ENCODE measurements around the gene LONRF2. TPM values are rescaled to one million over a fixed set of nuclear protein-coding genes. Genes with fewer than 3 reads are reported as not detected.
"Not testable (repeated sequence)": the region's sequence is repeated elsewhere in the genome, so short reads cannot be mapped to it uniquely, and the experiment has no call there.

Gene LONRF2
- total RNA-seq, 1 experiment from 2014 or later, result 1.1 TPM

DNA sequence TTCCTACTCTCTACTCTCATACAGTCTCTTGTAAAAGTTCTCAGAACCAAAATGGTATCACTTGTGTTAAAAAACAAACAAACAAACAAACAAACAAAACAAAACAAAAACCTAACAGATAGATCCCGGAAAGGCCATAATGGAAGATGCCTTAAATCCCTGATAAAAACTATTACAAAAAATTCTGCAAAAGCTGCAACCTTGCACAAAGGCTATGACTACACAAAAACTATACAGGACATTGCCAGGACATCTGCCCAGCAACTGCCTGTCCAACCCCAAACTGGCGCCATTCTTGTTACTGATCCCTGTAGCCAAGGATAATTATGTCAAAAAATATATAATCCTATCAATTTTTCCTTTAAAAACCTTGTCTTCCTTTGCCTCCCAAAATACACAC lies 36.3 kb upstream of the LONRF2 start:
- no peak overlapping the region for H3K9ac ChIP-seq (ENCODE audit: low read length)
- no TSS peak for BruUV-seq (replicated peaks)
- POLR2A ChIA-PET (ENCODE audit: unreplicated experiment), result no interaction called here
- H3K9me3 ChIP-seq (ENCODE audit: low read length), result peaks cover 7% of the 10 kb centered on the region; the same call in 1 of the 2 replicates
- H3K27ac ChIP-seq (ENCODE audit: low read length), result no peak overlapping the region
- no peak overlapping the region for H2AFZ ChIP-seq (ENCODE audit: low read length)
- H3K27me3 ChIP-seq (ENCODE audit: low read length), result no peaks in the 10 kb centered on the region
- intact Hi-C loops (cut with micrococcal nuclease), result no loop called here
- DNase-seq (no peak), ATAC-seq (no peak)
- H3K36me3 ChIP-seq (ENCODE audit: low read depth, low read length), result no peaks in the 10 kb centered on the region
- CTCF ChIA-PET, result no interaction called here
- no peak overlapping the region for H3K4me2 ChIP-seq (ENCODE audit: low read length)
- H3K79me2 ChIP-seq (ENCODE audit: low read length), result no peaks in the 10 kb centered on the region
- H4K20me1 ChIP-seq (ENCODE audit: low read length), result no peaks in the 10 kb centered on the region
- H3K4me3 ChIP-seq (ENCODE audit: low read length), result no peak overlapping the region
- H3K9me2 ChIP-seq (replicated peaks; ENCODE audit: low read length), result no peaks in the 10 kb centered on the region
- no peaks in the 10 kb centered on the region for H3F3A ChIP-seq (ENCODE audit: low read length, unreplicated experiment)
- TF ChIP-seq EZH2phosphoT487 (IDR thresholded peaks at IDR 0.05; ENCODE audit: borderline replicate concordance, low read length) (no peak), EZH2 (IDR thresholded peaks at IDR 0.05; ENCODE audit: low read length, unreplicated experiment) (no peak)
- TF ChIP-seq, protein P1, sequence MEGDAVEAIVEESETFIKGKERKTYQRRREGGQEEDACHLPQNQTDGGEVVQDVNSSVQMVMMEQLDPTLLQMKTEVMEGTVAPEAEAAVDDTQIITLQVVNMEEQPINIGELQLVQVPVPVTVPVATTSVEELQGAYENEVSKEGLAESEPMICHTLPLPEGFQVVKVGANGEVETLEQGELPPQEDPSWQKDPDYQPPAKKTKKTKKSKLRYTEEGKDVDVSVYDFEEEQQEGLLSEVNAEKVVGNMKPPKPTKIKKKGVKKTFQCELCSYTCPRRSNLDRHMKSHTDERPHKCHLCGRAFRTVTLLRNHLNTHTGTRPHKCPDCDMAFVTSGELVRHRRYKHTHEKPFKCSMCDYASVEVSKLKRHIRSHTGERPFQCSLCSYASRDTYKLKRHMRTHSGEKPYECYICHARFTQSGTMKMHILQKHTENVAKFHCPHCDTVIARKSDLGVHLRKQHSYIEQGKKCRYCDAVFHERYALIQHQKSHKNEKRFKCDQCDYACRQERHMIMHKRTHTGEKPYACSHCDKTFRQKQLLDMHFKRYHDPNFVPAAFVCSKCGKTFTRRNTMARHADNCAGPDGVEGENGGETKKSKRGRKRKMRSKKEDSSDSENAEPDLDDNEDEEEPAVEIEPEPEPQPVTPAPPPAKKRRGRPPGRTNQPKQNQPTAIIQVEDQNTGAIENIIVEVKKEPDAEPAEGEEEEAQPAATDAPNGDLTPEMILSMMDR (conservative IDR thresholded peaks at IDR 0.05; ENCODE audit: low read depth, low read length), result no peak
- H3K4me1 ChIP-seq (ENCODE audit: insufficient read depth, low read length), result no peaks in the 10 kb centered on the region

DNA sequence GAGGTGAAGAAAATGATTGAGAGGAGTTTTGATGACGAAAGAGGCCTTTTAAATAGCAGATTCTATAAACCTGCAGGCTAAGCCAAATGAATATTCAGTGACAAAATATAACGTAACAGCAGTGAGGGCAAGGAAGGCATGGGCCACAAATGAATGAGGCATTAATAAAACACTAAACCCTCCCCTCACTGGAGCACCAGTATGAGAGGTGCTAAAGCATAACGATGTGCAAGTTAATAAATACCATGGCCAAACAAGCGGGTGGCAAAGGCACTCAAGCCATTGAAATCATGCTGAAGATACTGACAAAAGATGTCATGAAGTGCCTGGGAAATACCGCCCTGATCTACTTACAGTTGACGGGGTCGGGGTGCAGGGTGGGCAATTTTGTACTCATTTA lies 30.2 kb upstream of the LONRF2 start:
- ChIA-PET CTCF (no interaction called here), POLR2A (ENCODE audit: unreplicated experiment) (no interaction called here)
- Histone ChIP-seq H4K20me1 (ENCODE audit: low read length) (no peaks in the 10 kb centered on the region), H3K4me3 (ENCODE audit: low read length) (no peak overlapping the region), H2AFZ (ENCODE audit: low read length) (no peak overlapping the region), H3K4me1 (ENCODE audit: insufficient read depth, low read length) (no peaks in the 10 kb centered on the region), H3K36me3 (ENCODE audit: low read depth, low read length) (no peaks in the 10 kb centered on the region), H3K27me3 (ENCODE audit: low read length) (no peaks in the 10 kb centered on the region), H3K79me2 (ENCODE audit: low read length) (no peaks in the 10 kb centered on the region), H3K9ac (ENCODE audit: low read length) (no peak overlapping the region), H3K4me2 (ENCODE audit: low read length) (no peak overlapping the region), H3F3A (ENCODE audit: low read length, unreplicated experiment) (no peaks in the 10 kb centered on the region), H3K9me3 (ENCODE audit: low read length) (0 out of 2 replicates have a peak, but pooled peaks cover 4% of the 10 kb centered on the region), H3K27ac (ENCODE audit: low read length) (no peak overlapping the region), H3K9me2 (replicated peaks; ENCODE audit: low read length) (no peaks in the 10 kb centered on the region)
- intact Hi-C loops (cut with micrococcal nuclease), result no loop called here
- TF ChIP-seq EZH2phosphoT487 (IDR thresholded peaks at IDR 0.05; ENCODE audit: borderline replicate concordance, low read length), result no peak
- no peak for TF ChIP-seq EZH2 (IDR thresholded peaks at IDR 0.05; ENCODE audit: low read length, unreplicated experiment)
- TF ChIP-seq, protein P1 (conservative IDR thresholded peaks at IDR 0.05; ENCODE audit: low read depth, low read length), result no peak
- no peak for DNase-seq
- no TSS peak for BruUV-seq (replicated peaks)
- ATAC-seq, result no peak

DNA sequence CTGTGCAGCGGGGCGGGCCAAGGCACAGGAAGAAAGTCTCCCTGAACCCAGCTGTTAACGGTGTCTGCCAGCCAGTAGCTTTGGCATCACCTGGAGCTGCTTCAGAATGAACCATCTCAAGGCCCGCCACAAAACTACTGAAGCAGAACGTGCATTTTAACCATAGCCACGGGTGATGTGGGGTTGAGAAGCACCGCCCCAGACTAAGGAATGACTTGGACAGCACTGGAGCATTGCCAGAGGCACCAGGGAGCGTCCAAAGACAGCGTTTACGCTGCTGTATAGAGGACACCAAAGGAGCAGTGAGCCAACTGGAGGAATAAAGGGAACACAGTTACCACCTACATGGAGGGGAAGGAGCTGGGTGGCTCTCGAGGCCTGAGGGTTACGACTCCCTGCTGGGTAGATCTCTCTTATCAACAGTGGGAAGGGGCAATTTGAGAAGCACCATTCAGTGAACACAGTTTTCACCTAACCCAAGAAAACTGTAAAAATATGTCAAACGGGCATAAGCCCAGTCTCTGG lies 28.4 kb upstream of the LONRF2 start:
- BruUV-seq (replicated peaks), result no TSS peak
- Histone ChIP-seq H4K20me1 (ENCODE audit: low read length) (no peaks in the 10 kb centered on the region), H3K27me3 (ENCODE audit: low read length) (no peaks in the 10 kb centered on the region), H3F3A (ENCODE audit: low read length, unreplicated experiment) (no peaks in the 10 kb centered on the region), H3K9ac (ENCODE audit: low read length) (no peak overlapping the region), H3K4me2 (ENCODE audit: low read length) (no peak overlapping the region), H3K36me3 (ENCODE audit: low read depth, low read length) (no peaks in the 10 kb centered on the region), H2AFZ (ENCODE audit: low read length) (no peak overlapping the region), H3K27ac (ENCODE audit: low read length) (no peak overlapping the region), H3K9me2 (replicated peaks; ENCODE audit: low read length) (no peaks in the 10 kb centered on the region), H3K79me2 (ENCODE audit: low read length) (no peaks in the 10 kb centered on the region), H3K9me3 (ENCODE audit: low read length) (no peaks in the 10 kb centered on the region), H3K4me3 (ENCODE audit: low read length) (no peak overlapping the region), H3K4me1 (ENCODE audit: insufficient read depth, low read length) (no peaks in the 10 kb centered on the region)
- POLR2A ChIA-PET (ENCODE audit: unreplicated experiment), result no interaction called here
- ATAC-seq (no peak), DNase-seq (no peak)
- intact Hi-C loops (cut with micrococcal nuclease), result no loop called here
- CTCF ChIA-PET, result no interaction called here
- TF ChIP-seq, protein P1 (conservative IDR thresholded peaks at IDR 0.05; ENCODE audit: low read depth, low read length), result no peak
- TF ChIP-seq EZH2 (IDR thresholded peaks at IDR 0.05; ENCODE audit: low read length, unreplicated experiment), result no peak
- no peak for TF ChIP-seq EZH2phosphoT487 (IDR thresholded peaks at IDR 0.05; ENCODE audit: borderline replicate concordance, low read length)

DNA sequence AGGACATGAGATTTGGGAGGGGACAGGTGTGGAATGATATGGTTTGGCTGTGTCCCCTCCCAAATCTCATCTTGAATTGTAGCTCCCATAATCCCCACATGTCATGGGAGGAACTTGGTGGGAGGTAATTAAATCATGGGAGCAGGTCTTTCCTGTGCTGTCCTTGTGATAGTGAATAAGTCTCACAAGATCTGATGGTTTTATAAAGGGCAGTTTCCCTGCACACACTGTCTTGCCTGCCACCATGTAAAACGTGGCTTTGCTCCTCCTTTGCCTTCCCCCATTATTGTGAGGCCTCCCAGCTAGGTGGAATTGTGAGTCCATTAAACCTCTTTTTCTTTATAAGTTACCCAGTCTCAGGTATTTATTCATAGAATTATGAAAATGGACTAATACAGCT lies 22.8 kb upstream of the LONRF2 start:
- CTCF ChIA-PET; BruUV-seq (replicated peaks); H3K27ac ChIP-seq (ENCODE audit: low read length); H3K36me3 ChIP-seq (ENCODE audit: low read depth, low read length); intact Hi-C loops (cut with micrococcal nuclease); H2AFZ ChIP-seq (ENCODE audit: low read length); DNase-seq; H3K9me2 ChIP-seq (replicated peaks; ENCODE audit: low read length); H3K4me1 ChIP-seq (ENCODE audit: insufficient read depth, low read length); H3K79me2 ChIP-seq (ENCODE audit: low read length); H3K9me3 ChIP-seq (ENCODE audit: low read length); H4K20me1 ChIP-seq (ENCODE audit: low read length); H3F3A ChIP-seq (ENCODE audit: low read length, unreplicated experiment); H3K9ac ChIP-seq (ENCODE audit: low read length); H3K27me3 ChIP-seq (ENCODE audit: low read length); POLR2A ChIA-PET (ENCODE audit: unreplicated experiment); H3K4me3 ChIP-seq (ENCODE audit: low read length); H3K4me2 ChIP-seq (ENCODE audit: low read length); ATAC-seq: not testable (repeated sequence)
